Epithelial cell of proximal tubule (primary cell): ENCODE data around the gene ULK4. TPM values are rescaled to one million over a fixed set of nuclear protein-coding genes. Genes with fewer than 3 reads are reported as not detected.

Source experiments
- DNase-seq: peaks from one replicate; pipeline ENCODE4 v3.0.0-alpha.2; 2011; ENCODE audit warnings: low read depth
- H3K4me3 ChIP-seq: 2 replicates; pipeline ENCODE4 v1.5.1; 2011; ENCODE audit warnings: low read depth, mild to moderate bottlenecking, low read length
- total RNA-seq: library from RNA; depleted of rRNA; stranded (reverse); fragments of >200 nt; gene quantifications from 2 replicates; pipeline ENCODE4 v1.2.3, GENCODE V29; 2015
- TF ChIP-seq, protein P1 (sequence below): conservative IDR thresholded peaks from 2 replicates; pipeline ENCODE4 v1.5.1; 2012; ENCODE audit warnings: low read depth, mild to moderate bottlenecking, low read length

Gene ULK4
- total RNA-seq, 1 donor from 2014 or later: 2.2 TPM

DNA sequence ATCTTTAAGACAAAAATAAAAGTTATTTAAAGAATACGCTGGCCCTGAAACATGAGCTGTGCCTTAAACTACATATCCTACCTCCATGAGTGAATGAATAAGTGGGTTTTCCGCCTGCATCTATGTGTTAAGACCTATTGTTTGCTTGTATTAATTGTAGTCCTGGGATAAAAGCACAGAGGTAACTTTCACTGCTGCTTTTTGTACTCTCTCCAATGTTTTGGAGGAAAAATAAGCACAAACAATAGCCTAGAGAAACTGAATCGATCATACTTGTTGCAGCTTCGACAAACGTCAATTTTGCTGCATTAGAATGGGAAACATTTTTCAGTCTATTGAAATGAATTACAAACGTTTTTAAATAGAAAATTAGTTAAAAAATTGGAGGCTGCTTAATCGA, 763.9 kb downstream of the ULK4 start:
- TF ChIP-seq, protein P1, sequence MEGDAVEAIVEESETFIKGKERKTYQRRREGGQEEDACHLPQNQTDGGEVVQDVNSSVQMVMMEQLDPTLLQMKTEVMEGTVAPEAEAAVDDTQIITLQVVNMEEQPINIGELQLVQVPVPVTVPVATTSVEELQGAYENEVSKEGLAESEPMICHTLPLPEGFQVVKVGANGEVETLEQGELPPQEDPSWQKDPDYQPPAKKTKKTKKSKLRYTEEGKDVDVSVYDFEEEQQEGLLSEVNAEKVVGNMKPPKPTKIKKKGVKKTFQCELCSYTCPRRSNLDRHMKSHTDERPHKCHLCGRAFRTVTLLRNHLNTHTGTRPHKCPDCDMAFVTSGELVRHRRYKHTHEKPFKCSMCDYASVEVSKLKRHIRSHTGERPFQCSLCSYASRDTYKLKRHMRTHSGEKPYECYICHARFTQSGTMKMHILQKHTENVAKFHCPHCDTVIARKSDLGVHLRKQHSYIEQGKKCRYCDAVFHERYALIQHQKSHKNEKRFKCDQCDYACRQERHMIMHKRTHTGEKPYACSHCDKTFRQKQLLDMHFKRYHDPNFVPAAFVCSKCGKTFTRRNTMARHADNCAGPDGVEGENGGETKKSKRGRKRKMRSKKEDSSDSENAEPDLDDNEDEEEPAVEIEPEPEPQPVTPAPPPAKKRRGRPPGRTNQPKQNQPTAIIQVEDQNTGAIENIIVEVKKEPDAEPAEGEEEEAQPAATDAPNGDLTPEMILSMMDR: no peak
- DNase-seq: no peak
- H3K4me3 ChIP-seq: no peak overlapping the region

Other genes starting within 250 kb of the ULK4 start
- 22.4 and 23.8 TPM in 2 replicates for gene TRAK1, start 129.3 kb upstream of the ULK4 start, total RNA-seq